Measurements from ENCODE around the gene RAPSN.

Gene RAPSN

GRCh38 chr11:47413351-47413750 lies 35.6 kb downstream of the RAPSN start:
- H3K4me3 Mint-ChIP-seq, result no peak overlapping the region
- peaks cover 8% of the 10 kb centered on the region for H3K4me1 Mint-ChIP-seq (ENCODE audit: low read depth)
- H3K36me3 Mint-ChIP-seq (ENCODE audit: low read depth), result peaks cover 19% of the 10 kb centered on the region
- H3K27ac Mint-ChIP-seq, result no peak overlapping the region
- no peak for DNase-seq (ENCODE audit: low spot score)
- no peaks in the 10 kb centered on the region for H3K9me3 Mint-ChIP-seq
- H3K27me3 Mint-ChIP-seq (ENCODE audit: low read depth), result no peaks in the 10 kb centered on the region

- no peak overlapping the region for H3K27ac Mint-ChIP-seq
- H3K36me3 Mint-ChIP-seq (ENCODE audit: low read depth), result peaks cover 11% of the 10 kb centered on the region
- peak; percentile 47 for DNase-seq (ENCODE audit: low spot score)
- no peaks in the 10 kb centered on the region for H3K9me3 Mint-ChIP-seq
- H3K4me3 Mint-ChIP-seq, result no peak overlapping the region
- H3K27me3 Mint-ChIP-seq (ENCODE audit: low read depth), result no peaks in the 10 kb centered on the region
- H3K4me1 Mint-ChIP-seq (ENCODE audit: low read depth), result peaks cover 14% of the 10 kb centered on the region
Observed at GRCh38 chr11:47411884-47412746, 36.8 kb downstream of the RAPSN start.

GRCh38 chr11:47410370-47411264 lies 38.3 kb downstream of the RAPSN start:
- DNase-seq (ENCODE audit: low spot score), result no peak
- no peak overlapping the region for H3K27ac Mint-ChIP-seq
- peaks cover 18% of the 10 kb centered on the region for H3K4me1 Mint-ChIP-seq (ENCODE audit: low read depth)
- H3K36me3 Mint-ChIP-seq (ENCODE audit: low read depth), result peaks cover 6% of the 10 kb centered on the region
- H3K4me3 Mint-ChIP-seq, result peak overlapping the region; percentile 32
- H3K9me3 Mint-ChIP-seq, result no peaks in the 10 kb centered on the region
- H3K27me3 Mint-ChIP-seq (ENCODE audit: low read depth), result no peaks in the 10 kb centered on the region

GRCh38 chr11:47409440-47410369 lies 39.2 kb downstream of the RAPSN start:
- H3K4me3 Mint-ChIP-seq, result peak overlapping the region; percentile 95
- H3K9me3 Mint-ChIP-seq, result no peaks in the 10 kb centered on the region
- peak overlapping the region; percentile 96 for H3K27ac Mint-ChIP-seq
- DNase-seq (ENCODE audit: low spot score), result no peak
- H3K4me1 Mint-ChIP-seq (ENCODE audit: low read depth), result peaks cover 18% of the 10 kb centered on the region
- H3K27me3 Mint-ChIP-seq (ENCODE audit: low read depth), result no peaks in the 10 kb centered on the region
- H3K36me3 Mint-ChIP-seq (ENCODE audit: low read depth), result peaks cover 6% of the 10 kb centered on the region

GRCh38 chr11:47408598-47409439 lies 40.1 kb downstream of the RAPSN start:
- Mint-ChIP-seq H3K4me3 (peak overlapping the region; percentile 95), H3K36me3 (ENCODE audit: low read depth) (peaks cover 2% of the 10 kb centered on the region), H3K27me3 (ENCODE audit: low read depth) (no peaks in the 10 kb centered on the region), H3K27ac (peak overlapping the region; percentile 96), H3K4me1 (ENCODE audit: low read depth) (peaks cover 18% of the 10 kb centered on the region), H3K9me3 (no peaks in the 10 kb centered on the region)
- DNase-seq (ENCODE audit: low spot score), result no peak

- H3K36me3 Mint-ChIP-seq (ENCODE audit: low read depth), result no peaks in the 10 kb centered on the region
- H3K4me1 Mint-ChIP-seq (ENCODE audit: low read depth), result peaks cover 18% of the 10 kb centered on the region
- no peaks in the 10 kb centered on the region for H3K27me3 Mint-ChIP-seq (ENCODE audit: low read depth)
- H3K4me3 Mint-ChIP-seq, result peak within 1 kb of the TSS; percentile 95
- peak within 1 kb of the TSS; percentile 96 for H3K27ac Mint-ChIP-seq
- no peaks in the 10 kb centered on the region for H3K9me3 Mint-ChIP-seq
- DNase-seq (ENCODE audit: low spot score), result peak; percentile 95
Observed at GRCh38 chr11:47407746-47408590, 41.0 kb downstream of the RAPSN start, which contains the start of gene SLC39A13. SLC39A13 (plus strand) TSS chr11:47408590; CDS start chr11:47410095, 1,505 bp downstream.

- DNase-seq (ENCODE audit: low spot score), result no peak
- H3K27ac Mint-ChIP-seq, result peak overlapping the region; percentile 79
- H3K9me3 Mint-ChIP-seq, result no peaks in the 10 kb centered on the region
- no peaks in the 10 kb centered on the region for H3K27me3 Mint-ChIP-seq (ENCODE audit: low read depth)
- no peaks in the 10 kb centered on the region for H3K36me3 Mint-ChIP-seq (ENCODE audit: low read depth)
- peaks cover 18% of the 10 kb centered on the region for H3K4me1 Mint-ChIP-seq (ENCODE audit: low read depth)
- peak overlapping the region; percentile 85 for H3K4me3 Mint-ChIP-seq
Observed at GRCh38 chr11:47406896-47407745, 41.8 kb downstream of the RAPSN start.

GRCh38 chr11:47403571-47403970 lies 45.4 kb downstream of the RAPSN start:
- no peak for DNase-seq (ENCODE audit: low spot score)
- no peak overlapping the region for H3K4me3 Mint-ChIP-seq
- H3K9me3 Mint-ChIP-seq, result no peaks in the 10 kb centered on the region
- peaks cover 22% of the 10 kb centered on the region for H3K4me1 Mint-ChIP-seq (ENCODE audit: low read depth)
- H3K27me3 Mint-ChIP-seq (ENCODE audit: low read depth), result no peaks in the 10 kb centered on the region
- H3K36me3 Mint-ChIP-seq (ENCODE audit: low read depth), result no peaks in the 10 kb centered on the region
- no peak overlapping the region for H3K27ac Mint-ChIP-seq

- Mint-ChIP-seq H3K27me3 (ENCODE audit: low read depth) (no peaks in the 10 kb centered on the region), H3K36me3 (ENCODE audit: low read depth) (no peaks in the 10 kb centered on the region), H3K9me3 (no peaks in the 10 kb centered on the region), H3K4me3 (no peak overlapping the region), H3K27ac (no peak overlapping the region), H3K4me1 (ENCODE audit: low read depth) (peaks cover 22% of the 10 kb centered on the region)
- DNase-seq (ENCODE audit: low spot score), result no peak
Observed at GRCh38 chr11:47403135-47403534, 45.8 kb downstream of the RAPSN start.

- Mint-ChIP-seq H3K27me3 (ENCODE audit: low read depth) (no peaks in the 10 kb centered on the region), H3K4me1 (ENCODE audit: low read depth) (peaks cover 14% of the 10 kb centered on the region), H3K4me3 (peak overlapping the region; percentile 81), H3K36me3 (ENCODE audit: low read depth) (no peaks in the 10 kb centered on the region), H3K27ac (peak overlapping the region; percentile 53), H3K9me3 (no peaks in the 10 kb centered on the region)
- no peak for DNase-seq (ENCODE audit: low spot score)
Observed at GRCh38 chr11:47400768-47401279, 48.1 kb downstream of the RAPSN start.
